DND-41 (cell line): ENCODE data around the gene SLC5A12.

Experiments
- EZH2 ChIP-seq: IDR thresholded peaks from 3 replicates; pipeline ENCODE4 v1.6.1; 2012; ENCODE audit warnings: borderline replicate concordance, low read depth, mild to moderate bottlenecking, moderate library complexity, low read length, inconsistent platforms; ENCODE audit not compliant: severe bottlenecking
- TF ChIP-seq, protein P1 (sequence below): IDR thresholded peaks from 2 replicates; pipeline ENCODE4 v1.5.1; 2012; ENCODE audit warnings: borderline replicate concordance, low read length, moderate library complexity, mild to moderate bottlenecking; ENCODE audit not compliant: poor library complexity, severe bottlenecking; ENCODE audit errors: extremely low read depth

DNA sequence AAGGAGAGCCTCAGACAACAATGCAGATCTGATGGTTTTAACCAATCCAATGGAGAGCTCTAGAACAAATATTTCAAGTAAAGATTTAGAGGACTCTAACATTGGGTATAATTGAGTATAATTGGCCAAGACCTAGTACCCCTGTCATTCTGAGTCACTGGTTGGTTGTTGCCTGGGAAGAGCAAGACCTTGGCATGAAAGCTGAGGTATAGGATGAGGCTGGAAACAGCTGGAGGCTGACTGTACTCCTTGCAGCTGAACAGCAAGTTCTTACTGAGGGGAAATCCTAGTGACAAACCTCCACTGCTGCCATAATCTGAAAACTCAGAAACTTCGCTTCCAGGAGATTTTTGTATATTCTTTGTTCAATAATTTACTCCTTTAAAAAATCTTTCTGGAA is 95.5 kb downstream of the SLC5A12 start:
- TF ChIP-seq, protein P1, sequence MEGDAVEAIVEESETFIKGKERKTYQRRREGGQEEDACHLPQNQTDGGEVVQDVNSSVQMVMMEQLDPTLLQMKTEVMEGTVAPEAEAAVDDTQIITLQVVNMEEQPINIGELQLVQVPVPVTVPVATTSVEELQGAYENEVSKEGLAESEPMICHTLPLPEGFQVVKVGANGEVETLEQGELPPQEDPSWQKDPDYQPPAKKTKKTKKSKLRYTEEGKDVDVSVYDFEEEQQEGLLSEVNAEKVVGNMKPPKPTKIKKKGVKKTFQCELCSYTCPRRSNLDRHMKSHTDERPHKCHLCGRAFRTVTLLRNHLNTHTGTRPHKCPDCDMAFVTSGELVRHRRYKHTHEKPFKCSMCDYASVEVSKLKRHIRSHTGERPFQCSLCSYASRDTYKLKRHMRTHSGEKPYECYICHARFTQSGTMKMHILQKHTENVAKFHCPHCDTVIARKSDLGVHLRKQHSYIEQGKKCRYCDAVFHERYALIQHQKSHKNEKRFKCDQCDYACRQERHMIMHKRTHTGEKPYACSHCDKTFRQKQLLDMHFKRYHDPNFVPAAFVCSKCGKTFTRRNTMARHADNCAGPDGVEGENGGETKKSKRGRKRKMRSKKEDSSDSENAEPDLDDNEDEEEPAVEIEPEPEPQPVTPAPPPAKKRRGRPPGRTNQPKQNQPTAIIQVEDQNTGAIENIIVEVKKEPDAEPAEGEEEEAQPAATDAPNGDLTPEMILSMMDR = no peak
- TF ChIP-seq EZH2 = no peak
